ENCODE results near the gene RHOBTB1. TPM values are rescaled to one million over a fixed set of nuclear protein-coding genes. Genes with fewer than 3 reads are reported as not detected.

The RHOBTB1 gene
- total and polyA plus RNA-seq, 2 experiments from 2014 or later = 18.4 to 40.8 TPM

DNA sequence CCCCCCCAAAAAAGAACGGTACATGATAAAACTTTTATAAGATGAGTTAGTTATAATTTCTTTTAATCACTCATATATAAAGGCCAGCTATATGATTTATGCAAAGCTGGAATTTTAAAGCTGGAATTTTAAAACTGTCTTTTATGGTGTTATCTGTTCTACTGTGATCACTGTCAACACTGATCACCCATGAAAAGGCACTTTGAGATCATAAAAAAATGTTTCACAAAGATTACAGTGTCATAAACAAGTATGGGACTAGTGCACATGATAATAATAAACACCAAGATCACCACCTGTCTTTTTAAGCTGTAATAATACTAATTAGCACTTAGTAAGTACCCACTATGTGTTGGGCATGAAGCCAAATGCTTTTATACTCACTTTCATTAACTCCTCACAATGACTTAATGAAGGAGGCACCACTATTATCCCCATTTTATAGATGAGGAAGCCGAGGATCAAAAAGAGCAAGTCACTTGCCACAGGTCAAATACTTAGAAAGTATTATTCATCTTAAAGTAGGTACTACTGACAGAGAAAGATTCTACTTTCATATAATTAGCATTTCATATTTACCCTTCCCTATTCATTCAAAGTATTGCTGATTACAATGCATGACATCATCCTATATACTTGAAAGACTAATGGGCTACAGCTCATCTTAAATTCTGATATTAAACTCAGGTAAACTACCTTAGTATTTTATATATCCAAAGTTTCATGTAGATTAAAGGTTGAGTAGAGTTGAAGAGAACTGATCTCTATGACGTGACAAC lies 8.3 kb upstream of the RHOBTB1 start:
- no peak overlapping the region for H2AFZ ChIP-seq
- H3K9me3 ChIP-seq (ENCODE audit: low read depth) = no peaks in the 10 kb centered on the region
- no peaks in the 10 kb centered on the region for H3K79me2 ChIP-seq
- no peaks in the 10 kb centered on the region for H4K20me1 ChIP-seq (ENCODE audit: insufficient read depth, poor library complexity, severe bottlenecking)
- H3K27me3 ChIP-seq = no peaks in the 10 kb centered on the region
- H3K27ac ChIP-seq = peak overlapping the region; percentile 93
- no peak for DNase-seq (ENCODE audit: low spot score)
- TF ChIP-seq EZH2phosphoT487 (IDR thresholded peaks at IDR 0.05; ENCODE audit: low read depth, severe bottlenecking, unreplicated experiment) (no peak), CTCF (IDR thresholded peaks at IDR 0.05; ENCODE audit: poor library complexity) (no peak), EZH2 (IDR thresholded peaks at IDR 0.05; ENCODE audit: borderline replicate concordance) (no peak)
- peaks cover 15% of the 10 kb centered on the region for H3K4me1 ChIP-seq (ENCODE audit: insufficient read depth)
- no peaks in the 10 kb centered on the region for H3K36me3 ChIP-seq (replicated peaks; ENCODE audit: insufficient read depth, low read depth)
- WGBS (ENCODE audit: low lambda C conversion rate, missing lambda C conversion rate) = 85% methylated on average over 3 of the region's 3 CpGs
- H3K4me3 ChIP-seq = no peak overlapping the region
- no peak overlapping the region for H3K4me2 ChIP-seq
- H3K9me2 ChIP-seq (replicated peaks; ENCODE audit: insufficient read depth) = no peaks in the 10 kb centered on the region

- Histone ChIP-seq H3K27ac (peak overlapping the region; percentile 93), H3K27me3 (no peaks in the 10 kb centered on the region), H3K36me3 (replicated peaks; ENCODE audit: insufficient read depth, low read depth) (no peaks in the 10 kb centered on the region), H3K4me1 (ENCODE audit: insufficient read depth) (peaks cover 15% of the 10 kb centered on the region), H4K20me1 (ENCODE audit: insufficient read depth, poor library complexity, severe bottlenecking) (no peaks in the 10 kb centered on the region), H3K9me2 (replicated peaks; ENCODE audit: insufficient read depth) (no peaks in the 10 kb centered on the region), H3K4me3 (no peak overlapping the region), H2AFZ (no peak overlapping the region), H3K4me2 (no peak overlapping the region), H3K9me3 (ENCODE audit: low read depth) (no peaks in the 10 kb centered on the region), H3K79me2 (no peaks in the 10 kb centered on the region)
- DNase-seq (ENCODE audit: low spot score) = peak; percentile 68
- TF ChIP-seq EZH2phosphoT487 (IDR thresholded peaks at IDR 0.05; ENCODE audit: low read depth, severe bottlenecking, unreplicated experiment) (no peak), CTCF (IDR thresholded peaks at IDR 0.05; ENCODE audit: poor library complexity) (no peak), EZH2 (IDR thresholded peaks at IDR 0.05; ENCODE audit: borderline replicate concordance) (no peak)
- 36% methylated on average over 5 of the region's 5 CpGs for WGBS (ENCODE audit: low lambda C conversion rate, missing lambda C conversion rate)
Observed at GRCh38 chr10:60951272-60951724, 7.3 kb upstream of the RHOBTB1 start.

GRCh38 chr10:60950300-60950699 lies 6.3 kb upstream of the RHOBTB1 start:
- peaks cover 7% of the 10 kb centered on the region for H3K4me1 ChIP-seq (ENCODE audit: insufficient read depth)
- H3K27me3 ChIP-seq = no peaks in the 10 kb centered on the region
- DNase-seq (ENCODE audit: low spot score) = no peak
- H3K36me3 ChIP-seq (replicated peaks; ENCODE audit: insufficient read depth, low read depth) = no peaks in the 10 kb centered on the region
- no peak overlapping the region for H3K4me3 ChIP-seq
- H3K79me2 ChIP-seq = peaks cover 3% of the 10 kb centered on the region
- H4K20me1 ChIP-seq (ENCODE audit: insufficient read depth, poor library complexity, severe bottlenecking) = no peaks in the 10 kb centered on the region
- no peaks in the 10 kb centered on the region for H3K9me2 ChIP-seq (replicated peaks; ENCODE audit: insufficient read depth)
- H3K4me2 ChIP-seq = no peak overlapping the region
- no peaks in the 10 kb centered on the region for H3K9me3 ChIP-seq (ENCODE audit: low read depth)
- TF ChIP-seq EZH2phosphoT487 (IDR thresholded peaks at IDR 0.05; ENCODE audit: low read depth, severe bottlenecking, unreplicated experiment) (no peak), CTCF (IDR thresholded peaks at IDR 0.05; ENCODE audit: poor library complexity) (no peak), EZH2 (IDR thresholded peaks at IDR 0.05; ENCODE audit: borderline replicate concordance) (no peak)
- 83% methylated on average over 3 of the region's 3 CpGs for WGBS (ENCODE audit: low lambda C conversion rate, missing lambda C conversion rate)
- H3K27ac ChIP-seq = peak overlapping the region; percentile 82
- H2AFZ ChIP-seq = no peak overlapping the region
